Stimulated activated naive B cell treated with anti-CD40 and anti-IgM and Interleukin-4, amounts not matched to agents 10 μg/mL and 1 μg/mL and 100 μg/mL, for 72 hours (primary cell): ENCODE data around the gene CCDC33.

Experiments used
- ATAC-seq, 2 donors: fragments of 150-1000 bp; cut with Tn5 transposase; replicated peaks; 2 replicates each; pipeline ENCODE4 v1.10.0; 2021; ENCODE audit warnings: moderate library complexity in 1 of 2
- DNase-seq: peaks from one replicate; pipeline ENCODE4 v3.0.0; 2021
- H3K27ac Mint-ChIP-seq: one replicate; pipeline ENCODE4 v1.8.0; 2022; ENCODE audit warnings: mild to moderate bottlenecking, mixed read lengths
- H3K27me3 Mint-ChIP-seq, 2 donors: one replicate each; pipeline ENCODE4 v1.8.0; 2022; ENCODE audit warnings: mixed read lengths in 2 of 2
- H3K36me3 Mint-ChIP-seq, 2 donors: one replicate each; pipeline ENCODE4 v1.8.0; 2022; ENCODE audit warnings: mixed read lengths in 2 of 2, mild to moderate bottlenecking in 1 of 2
- H3K4me1 Mint-ChIP-seq, 2 donors: one replicate each; pipeline ENCODE4 v1.8.0; 2022; ENCODE audit warnings: mixed read lengths in 2 of 2, mild to moderate bottlenecking in 1 of 2
- H3K4me3 Mint-ChIP-seq, 2 donors: one replicate each; pipeline ENCODE4 v1.8.0; 2022; ENCODE audit warnings: mild to moderate bottlenecking in 2 of 2, mixed read lengths in 2 of 2, moderate library complexity in 1 of 2
- H3K9me3 Mint-ChIP-seq, 2 donors: one replicate each; pipeline ENCODE4 v1.8.0; 2022; ENCODE audit warnings: mixed read lengths in 2 of 2, mild to moderate bottlenecking in 1 of 2

CCDC33 gene

GRCh38 chr15:74265046-74265639 lies 29.0 kb downstream of the CCDC33 start:
- H3K27me3 Mint-ChIP-seq, result peaks cover 29 to 48% of the 10 kb centered on the region in 2 donors
- H3K4me1 Mint-ChIP-seq, result peaks cover 0 to 4% of the 10 kb centered on the region in 2 donors
- H3K4me3 Mint-ChIP-seq, result no peak overlapping the region
- H3K36me3 Mint-ChIP-seq, result no peaks in the 10 kb centered on the region
- DNase-seq (no peak), ATAC-seq (no peak)
- peaks cover 0 to 6% of the 10 kb centered on the region in 2 donors for H3K9me3 Mint-ChIP-seq
- H3K27ac Mint-ChIP-seq, result no peak overlapping the region

GRCh38 chr15:74268020-74268419 lies 31.9 kb downstream of the CCDC33 start:
- ATAC-seq (no peak), DNase-seq (no peak)
- peaks cover 0 to 6% of the 10 kb centered on the region in 2 donors for H3K9me3 Mint-ChIP-seq
- H3K36me3 Mint-ChIP-seq, result no peaks in the 10 kb centered on the region
- H3K27ac Mint-ChIP-seq, result no peak overlapping the region
- H3K4me1 Mint-ChIP-seq, result peaks cover 0 to 4% of the 10 kb centered on the region in 2 donors
- H3K27me3 Mint-ChIP-seq, result peaks cover 49 to 56% of the 10 kb centered on the region in 2 donors
- H3K4me3 Mint-ChIP-seq, result no peak overlapping the region

GRCh38 chr15:74269362-74270035 lies 33.4 kb downstream of the CCDC33 start:
- no peak for ATAC-seq
- Mint-ChIP-seq H3K4me3 (no peak overlapping the region), H3K9me3 (peaks cover 0 to 3% of the 10 kb centered on the region in 2 donors), H3K27me3 (peaks cover 36 to 45% of the 10 kb centered on the region in 2 donors), H3K27ac (no peak overlapping the region), H3K4me1 (no peaks in the 10 kb centered on the region), H3K36me3 (no peaks in the 10 kb centered on the region)
- no peak for DNase-seq

GRCh38 chr15:74270155-74270554 lies 34.0 kb downstream of the CCDC33 start:
- no peaks in the 10 kb centered on the region for H3K4me1 Mint-ChIP-seq
- H3K4me3 Mint-ChIP-seq, result no peak overlapping the region
- H3K27ac Mint-ChIP-seq, result no peak overlapping the region
- ATAC-seq (no peak), DNase-seq (no peak)
- H3K27me3 Mint-ChIP-seq, result peaks cover 32 to 40% of the 10 kb centered on the region in 2 donors
- H3K36me3 Mint-ChIP-seq, result no peaks in the 10 kb centered on the region
- H3K9me3 Mint-ChIP-seq, result peaks cover 0 to 2% of the 10 kb centered on the region in 2 donors

- H3K9me3 Mint-ChIP-seq, result no peaks in the 10 kb centered on the region
- H3K27me3 Mint-ChIP-seq, result peaks cover 30 to 37% of the 10 kb centered on the region in 2 donors
- no peaks in the 10 kb centered on the region for H3K36me3 Mint-ChIP-seq
- ATAC-seq, result no peak
- no peaks in the 10 kb centered on the region for H3K4me1 Mint-ChIP-seq
- H3K4me3 Mint-ChIP-seq, result no peak overlapping the region
- H3K27ac Mint-ChIP-seq, result no peak overlapping the region
- no peak for DNase-seq
These were observed 34.9 kb downstream of the CCDC33 start for GRCh38 chr15:74270854-74271520.

- Mint-ChIP-seq H3K27ac (no peak overlapping the region), H3K4me3 (no peak overlapping the region), H3K9me3 (no peaks in the 10 kb centered on the region), H3K36me3 (no peaks in the 10 kb centered on the region), H3K4me1 (no peaks in the 10 kb centered on the region), H3K27me3 (peaks cover 37 to 50% of the 10 kb centered on the region in 2 donors)
- ATAC-seq (no peak), DNase-seq (no peak)
These were observed 36.7 kb downstream of the CCDC33 start for GRCh38 chr15:74272812-74273211.

- no peaks in the 10 kb centered on the region for H3K9me3 Mint-ChIP-seq
- ATAC-seq (no peak), DNase-seq (no peak)
- H3K36me3 Mint-ChIP-seq, result no peaks in the 10 kb centered on the region
- H3K27ac Mint-ChIP-seq, result no peak overlapping the region
- H3K27me3 Mint-ChIP-seq, result peaks cover 40 to 50% of the 10 kb centered on the region in 2 donors
- H3K4me1 Mint-ChIP-seq, result no peaks in the 10 kb centered on the region
- H3K4me3 Mint-ChIP-seq, result no peak overlapping the region
These were observed 38.4 kb downstream of the CCDC33 start for GRCh38 chr15:74274470-74275038.

GRCh38 chr15:74275957-74276356 lies 39.8 kb downstream of the CCDC33 start:
- H3K36me3 Mint-ChIP-seq, result no peaks in the 10 kb centered on the region
- no peaks in the 10 kb centered on the region for H3K4me1 Mint-ChIP-seq
- H3K9me3 Mint-ChIP-seq, result no peaks in the 10 kb centered on the region
- DNase-seq (no peak), ATAC-seq (no peak)
- H3K4me3 Mint-ChIP-seq, result no peak overlapping the region
- no peak overlapping the region for H3K27ac Mint-ChIP-seq
- peaks cover 38 to 50% of the 10 kb centered on the region in 2 donors for H3K27me3 Mint-ChIP-seq

GRCh38 chr15:74276560-74276959 lies 40.4 kb downstream of the CCDC33 start:
- Mint-ChIP-seq H3K36me3 (no peaks in the 10 kb centered on the region), H3K9me3 (no peaks in the 10 kb centered on the region), H3K4me3 (no peak overlapping the region), H3K4me1 (no peaks in the 10 kb centered on the region), H3K27me3 (peaks cover 39 to 56% of the 10 kb centered on the region in 2 donors), H3K27ac (no peak overlapping the region)
- DNase-seq (no peak), ATAC-seq (no peak)

- no peak overlapping the region for H3K4me3 Mint-ChIP-seq
- H3K27ac Mint-ChIP-seq, result no peak overlapping the region
- DNase-seq, result no peak
- no peak for ATAC-seq
- no peaks in the 10 kb centered on the region for H3K36me3 Mint-ChIP-seq
- no peaks in the 10 kb centered on the region for H3K4me1 Mint-ChIP-seq
- H3K27me3 Mint-ChIP-seq, result peaks cover 40 to 57% of the 10 kb centered on the region in 2 donors
- H3K9me3 Mint-ChIP-seq, result no peaks in the 10 kb centered on the region
These were observed 41.2 kb downstream of the CCDC33 start for GRCh38 chr15:74277242-74277810.

- no peak for ATAC-seq
- no peak overlapping the region for H3K4me3 Mint-ChIP-seq
- peaks cover 34 to 55% of the 10 kb centered on the region in 2 donors for H3K27me3 Mint-ChIP-seq
- no peaks in the 10 kb centered on the region for H3K9me3 Mint-ChIP-seq
- H3K36me3 Mint-ChIP-seq, result no peaks in the 10 kb centered on the region
- H3K27ac Mint-ChIP-seq, result no peak overlapping the region
- no peak for DNase-seq
- H3K4me1 Mint-ChIP-seq, result no peaks in the 10 kb centered on the region
These were observed 42.1 kb downstream of the CCDC33 start for GRCh38 chr15:74278207-74278606.

- Mint-ChIP-seq H3K27me3 (peaks cover 48 to 54% of the 10 kb centered on the region in 2 donors), H3K9me3 (no peaks in the 10 kb centered on the region), H3K27ac (no peak overlapping the region), H3K4me3 (no peak overlapping the region), H3K36me3 (no peaks in the 10 kb centered on the region), H3K4me1 (no peaks in the 10 kb centered on the region)
- ATAC-seq (no peak), DNase-seq (no peak)
These were observed 45.3 kb downstream of the CCDC33 start for GRCh38 chr15:74281147-74282133.

GRCh38 chr15:74283368-74283767 lies 47.2 kb downstream of the CCDC33 start:
- no peaks in the 10 kb centered on the region for H3K4me1 Mint-ChIP-seq
- ATAC-seq (no peak), DNase-seq (no peak)
- H3K36me3 Mint-ChIP-seq, result no peaks in the 10 kb centered on the region
- no peaks in the 10 kb centered on the region for H3K9me3 Mint-ChIP-seq
- peaks cover 50 to 53% of the 10 kb centered on the region in 2 donors for H3K27me3 Mint-ChIP-seq
- no peak overlapping the region for H3K4me3 Mint-ChIP-seq
- no peak overlapping the region for H3K27ac Mint-ChIP-seq
